ENCODE measurements around the gene ARID5A.

GRCh38 chr2:96499061-96499960 lies 37.2 kb upstream of the ARID5A start:
- TF ChIP-seq CTCF (IDR thresholded peaks at IDR 0.05) = no peak
- no peak for TF ChIP-seq POLR2A (IDR thresholded peaks at IDR 0.05)
